SW480 (cell line): ENCODE measurements around the gene ATF1.
"Not testable (repeated sequence)": the region's sequence is repeated elsewhere in the genome, so short reads cannot be mapped to it uniquely, and the experiment has no call there.

ENCODE experiments used
- DNase-seq: peaks from one replicate; pipeline ENCODE4 v3.0.0-alpha.2; 2016; ENCODE audit warnings: low spot score

The ATF1 gene

GRCh38 chr12:50753232-50753769 lies 10.6 kb upstream of the ATF1 start:
- DNase-seq = no peak

DNA sequence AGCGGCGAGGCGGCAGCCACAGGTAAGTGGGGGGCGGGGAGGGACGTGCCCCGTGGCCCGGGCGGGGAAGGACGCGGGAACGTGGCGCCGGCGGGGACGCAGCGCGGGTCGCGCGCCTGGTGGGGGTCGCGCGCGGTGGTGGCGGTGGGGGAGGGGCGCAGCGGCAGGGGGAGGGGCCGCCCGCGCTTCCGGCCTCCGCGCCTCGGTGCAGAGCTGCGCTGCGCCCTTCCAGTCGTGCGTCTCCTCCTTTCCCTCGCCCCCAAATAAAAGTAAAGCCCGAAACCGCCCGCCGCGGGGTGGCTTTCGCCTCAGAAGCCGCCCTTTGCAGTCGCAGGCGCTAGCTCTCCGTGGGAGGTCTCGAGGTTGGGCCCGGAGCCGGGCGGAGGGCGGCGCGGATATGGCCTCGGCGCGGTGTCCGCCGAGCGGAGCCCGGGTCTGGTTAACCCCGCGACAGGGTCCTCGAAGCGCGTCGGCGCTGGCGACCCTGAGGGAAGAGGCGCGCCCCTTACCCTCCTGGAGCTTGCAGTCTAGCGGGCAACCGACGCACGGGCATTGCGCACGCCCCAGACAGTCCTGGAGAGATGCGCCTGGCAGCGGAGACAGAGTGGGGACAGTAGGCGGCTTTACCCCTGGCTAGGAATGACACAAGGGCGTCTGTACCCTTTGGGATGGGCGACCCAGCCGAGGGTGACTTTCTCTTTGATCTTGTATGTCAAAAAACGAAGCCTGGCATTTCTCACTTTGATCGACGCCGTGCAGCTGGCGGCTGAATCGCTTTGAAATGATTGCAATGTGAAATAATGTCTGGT lies 589 bp downstream of the ATF1 start:
- peak; percentile 90 for DNase-seq

DNA sequence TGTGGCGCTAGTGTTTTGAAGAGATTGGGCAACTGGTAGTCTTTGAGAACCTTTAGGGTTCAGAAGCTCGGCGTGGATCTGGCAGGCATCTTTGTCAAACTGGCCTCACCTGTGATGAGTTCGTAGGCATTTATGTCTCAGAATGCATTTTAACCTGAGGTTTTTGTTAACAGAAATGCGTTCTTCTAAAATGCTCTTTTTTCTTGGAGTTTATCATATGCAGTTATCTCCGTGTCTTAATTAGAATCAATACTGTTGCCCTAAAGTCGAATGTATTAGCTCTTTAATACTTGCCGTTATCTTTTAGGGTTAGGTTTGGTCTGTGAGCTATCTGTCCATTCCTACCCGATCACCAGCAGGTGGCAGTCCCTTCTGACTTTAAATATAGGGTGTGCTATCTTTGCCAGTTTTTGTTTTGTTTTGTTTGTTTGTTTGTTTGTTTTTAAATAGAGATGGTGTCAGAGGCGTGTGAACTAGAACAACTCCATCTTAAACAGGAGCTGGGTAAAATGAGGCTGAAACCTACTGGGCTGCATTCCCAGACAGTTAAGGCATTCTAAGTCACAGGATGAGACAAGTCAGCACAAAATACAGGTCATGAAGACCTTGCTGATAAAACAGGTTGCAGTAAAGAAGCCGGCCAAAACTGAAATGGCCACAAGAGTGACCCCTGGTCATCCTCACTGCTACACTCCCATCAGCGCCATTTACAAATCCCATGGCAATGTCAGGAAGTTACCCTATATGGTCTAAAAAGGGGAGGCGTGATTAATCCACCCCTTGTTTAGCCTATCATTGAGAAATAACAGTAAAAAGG lies 1.4 kb downstream of the ATF1 start:
- DNase-seq = peak; percentile 81

DNA sequence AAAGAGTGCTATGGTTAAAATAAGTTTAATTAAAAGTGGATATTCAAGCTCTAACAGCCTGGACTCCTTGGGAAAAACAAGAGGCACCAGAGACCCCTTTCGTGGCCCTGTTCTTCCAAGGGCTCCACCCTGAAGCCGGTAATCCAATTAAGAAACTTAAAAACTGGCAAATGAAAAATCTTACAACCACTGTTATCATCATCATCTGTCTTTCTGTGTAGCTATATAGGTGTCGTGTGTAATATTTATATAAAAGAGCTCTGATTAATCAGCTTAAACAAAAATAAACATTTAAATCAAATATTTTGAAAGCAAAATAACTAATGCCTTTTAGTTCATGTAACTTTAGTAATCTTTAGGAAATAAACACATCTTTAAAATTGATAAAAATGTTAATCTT lies 4.5 kb downstream of the ATF1 start:
- DNase-seq = no peak

GRCh38 chr12:50768813-50769212 lies 4.9 kb downstream of the ATF1 start:
- not testable (repeated sequence) for DNase-seq

- no peak for DNase-seq
These were observed 7.5 kb downstream of the ATF1 start for GRCh38 chr12:50771409-50771808.

DNA sequence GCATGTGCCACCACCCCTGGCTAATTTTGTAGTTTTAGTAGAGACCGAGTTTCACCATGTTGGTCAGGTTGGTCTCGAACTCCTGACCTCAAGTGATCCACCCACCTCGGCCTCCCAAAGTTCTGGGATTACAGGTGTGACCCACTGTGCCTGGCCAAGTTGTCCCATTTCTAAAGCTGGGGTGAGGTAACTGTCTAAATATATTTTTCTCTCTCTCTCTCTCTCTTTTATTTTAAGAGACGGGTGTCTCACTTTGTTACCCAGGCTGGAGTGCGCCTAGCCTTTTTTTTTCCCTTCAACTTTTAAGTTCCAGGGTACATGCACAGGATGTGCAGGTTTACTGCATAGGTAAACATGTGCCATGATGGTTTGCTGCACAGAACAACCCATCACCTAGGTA lies 8.6 kb downstream of the ATF1 start:
- no peak for DNase-seq

- no peak for DNase-seq
These were observed 9.0 kb downstream of the ATF1 start for GRCh38 chr12:50772877-50773276.

DNA sequence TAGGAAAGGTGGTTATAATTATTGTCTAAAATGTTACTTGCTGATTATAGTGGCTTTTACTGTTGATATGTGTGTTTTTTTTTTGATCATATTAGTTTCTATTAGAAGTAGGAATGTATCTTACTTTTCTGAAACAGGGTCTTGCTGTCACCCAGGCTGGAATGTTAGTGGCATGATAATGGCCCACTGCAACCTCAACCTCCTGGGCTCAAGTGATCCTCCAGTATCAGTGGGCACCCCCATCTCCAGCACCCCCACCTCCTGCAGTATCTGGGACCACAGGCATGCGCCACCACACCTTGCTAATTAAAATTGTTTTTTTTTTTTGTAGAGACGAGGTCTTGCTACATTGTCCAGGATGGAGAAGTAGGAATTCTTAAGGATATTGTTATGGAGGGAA lies 11.3 kb downstream of the ATF1 start:
- no peak for DNase-seq

- no peak for DNase-seq
These were observed 13.1 kb downstream of the ATF1 start for GRCh38 chr12:50776749-50777728.

GRCh38 chr12:50778663-50779590 lies 15.0 kb downstream of the ATF1 start:
- DNase-seq = no peak

DNA sequence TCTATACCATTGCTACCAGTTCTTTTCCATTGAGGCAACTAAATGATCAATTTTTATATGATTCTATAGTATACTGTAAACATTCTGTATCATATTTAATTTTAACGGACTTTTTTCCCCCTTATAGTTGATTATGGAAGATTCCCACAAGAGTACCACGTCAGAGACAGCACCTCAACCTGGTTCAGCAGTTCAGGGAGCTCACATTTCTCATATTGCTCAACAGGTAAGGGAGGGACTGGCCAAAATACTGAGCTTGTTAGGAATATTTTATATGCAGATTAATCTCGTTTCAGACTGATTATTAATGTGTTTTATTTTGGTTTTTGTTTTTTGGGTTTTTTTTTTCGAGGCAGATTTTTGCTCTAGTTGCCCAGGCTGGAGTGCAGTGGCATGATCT lies 16.1 kb downstream of the ATF1 start:
- no peak for DNase-seq

DNA sequence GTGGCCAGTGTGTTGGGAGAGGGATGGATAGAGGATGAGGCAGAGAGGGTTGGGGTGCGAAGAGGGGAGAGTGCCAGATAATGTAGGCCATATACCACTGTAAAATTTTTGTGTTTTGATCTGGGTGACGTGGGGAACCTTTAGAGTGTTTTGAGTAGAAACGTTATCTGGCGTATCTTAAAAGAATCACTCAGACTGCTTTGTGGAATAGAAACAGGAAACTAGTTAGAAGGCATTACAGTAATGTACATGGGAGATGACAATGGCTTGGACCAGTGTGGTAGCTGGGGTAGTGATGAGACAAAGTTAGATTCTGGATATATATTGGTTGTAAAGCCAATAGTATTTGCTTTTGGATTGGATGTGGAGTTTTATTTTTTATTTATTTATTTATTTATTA lies 20.6 kb downstream of the ATF1 start:
- DNase-seq = no peak

DNA sequence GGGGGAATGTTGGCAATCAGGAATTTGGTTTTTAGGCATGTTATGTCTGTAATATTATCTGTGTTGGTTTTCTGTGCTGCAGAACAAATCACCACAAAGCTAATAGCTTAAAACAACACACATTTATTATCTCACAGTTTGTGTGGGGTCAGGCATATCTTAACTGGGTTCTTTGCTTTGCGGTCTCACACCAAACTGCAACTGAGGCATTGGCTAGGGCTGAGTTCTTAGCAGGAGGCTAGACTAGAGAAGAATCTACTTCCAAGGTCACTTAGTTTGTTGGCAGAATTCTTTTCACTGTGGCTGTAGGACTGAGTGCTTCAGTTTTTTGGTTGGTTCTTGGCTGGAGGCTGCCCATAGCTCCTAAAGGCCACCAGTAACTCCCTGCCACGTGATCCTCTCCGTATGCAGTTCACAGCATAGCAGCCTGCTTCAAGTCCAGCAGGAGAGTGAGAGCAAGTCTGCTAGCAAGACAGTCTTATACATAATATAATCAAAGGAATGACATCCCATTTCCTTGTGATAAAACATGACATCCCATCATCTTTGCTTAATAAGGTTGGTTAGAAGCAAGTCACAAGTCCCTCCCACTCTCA lies 21.6 kb downstream of the ATF1 start:
- DNase-seq = no peak

- peak; percentile 98 for DNase-seq
These were observed 22.8 kb downstream of the ATF1 start for GRCh38 chr12:50786498-50787231.

DNA sequence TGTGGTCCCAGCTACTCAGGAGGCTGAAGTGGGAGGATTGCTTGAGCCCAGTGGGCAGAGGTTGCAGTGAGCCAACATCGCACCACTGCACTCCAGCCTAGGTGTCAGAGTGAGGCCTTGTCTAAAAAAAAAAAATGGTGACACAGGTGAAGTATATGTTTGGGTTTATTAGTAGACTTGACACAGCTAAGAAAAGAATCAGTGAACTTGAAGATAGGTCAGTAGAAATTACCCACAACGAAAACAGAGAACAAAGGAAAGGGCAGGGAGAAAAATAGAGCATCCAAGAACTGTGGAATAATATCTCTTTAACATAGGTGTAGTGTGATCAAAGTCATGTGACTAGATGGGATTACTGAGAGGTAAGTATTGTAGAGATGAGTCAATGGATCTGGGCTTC lies 23.7 kb downstream of the ATF1 start:
- DNase-seq = peak; percentile 27

GRCh38 chr12:50788561-50788960 lies 24.7 kb downstream of the ATF1 start:
- no peak for DNase-seq

DNA sequence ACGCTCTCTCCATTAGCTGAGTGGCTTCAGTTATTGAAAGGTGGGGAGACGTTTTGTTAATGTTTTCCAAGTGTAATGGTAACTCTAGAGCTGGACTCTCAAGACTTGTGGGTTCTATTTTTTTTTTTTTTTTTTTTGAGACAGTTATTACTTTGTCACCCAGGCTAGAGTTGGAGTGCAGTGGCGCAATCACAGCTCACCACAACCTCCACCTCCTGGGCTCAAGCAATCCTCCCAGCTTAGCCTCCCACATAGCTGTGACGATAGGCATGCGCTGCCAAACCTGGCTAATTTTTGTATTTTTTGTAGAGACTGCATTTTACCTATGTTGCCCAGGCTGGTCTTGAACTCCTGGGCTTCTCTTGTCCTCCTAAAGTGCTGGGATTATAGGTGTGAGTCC lies 26.2 kb downstream of the ATF1 start:
- DNase-seq = no peak

DNA sequence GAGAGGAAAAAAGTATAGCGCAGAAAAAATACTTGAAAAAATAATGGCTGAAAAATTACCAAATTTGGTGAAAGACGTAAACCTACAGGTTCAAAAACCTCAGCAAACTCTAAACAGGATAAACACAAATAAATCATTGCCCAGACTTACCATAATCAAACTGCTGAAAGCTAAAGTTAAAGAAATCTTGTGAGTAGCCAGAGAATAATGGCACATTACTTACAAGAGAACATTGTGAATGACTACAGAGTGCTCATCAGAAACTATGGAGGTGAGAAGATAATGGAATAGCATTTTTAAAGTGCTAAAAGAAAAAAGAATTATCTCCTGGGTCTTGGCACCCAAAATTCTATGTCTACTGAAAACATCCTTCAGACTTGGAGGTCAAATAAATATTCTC lies 36.0 kb downstream of the ATF1 start:
- peak; percentile 51 for DNase-seq
